ENCODE measurements around the gene KCNT2. TPM values are rescaled to one million over a fixed set of nuclear protein-coding genes. Genes with fewer than 3 reads are reported as not detected.

Gene KCNT2
- total and polyA plus RNA-seq, 9 of the 15 experiments (the other 6 are each of a cell fraction or from before 2014, with no cell fraction given), result 0.13 to 0.73 (median 0.28) TPM

- no peaks in the 10 kb centered on the region for H3K9me1 ChIP-seq (ENCODE audit: control insufficient read depth, insufficient read depth, low read length)
- H2AFZ ChIP-seq (ENCODE audit: low read depth, low read length), result no peak overlapping the region
- in situ Hi-C loops (cut with MboI) (loop anchor here (10.0 kb wide), 1 partner anchor 133 kb away; no protein-coding TSS in a partner anchor), intact Hi-C loops (cut with micrococcal nuclease) (no loop called here)
- WGBS (ENCODE audit: insufficient coverage, low coverage, missing lambda C conversion rate), result 22% methylated on average over 2 of the region's 2 CpGs
- no TSS peak for BruUV-seq (replicated peaks)
- no peak overlapping the region for H3K27ac ChIP-seq (ENCODE audit: extremely low read depth, low read depth, low read length)
- H3K9ac ChIP-seq (ENCODE audit: insufficient read depth in 1 of 2, low read depth in 2 of 2, low read length in 2 of 2), result no peak overlapping the region
- no peaks in the 10 kb centered on the region for H3K27me3 ChIP-seq (ENCODE audit: control insufficient read depth in 2 of 2, insufficient read depth in 2 of 2, low read length in 2 of 2)
- H3K9me3 ChIP-seq (replicated peaks; ENCODE audit: control insufficient read depth, insufficient read depth, low read depth, low read length), result no peaks in the 10 kb centered on the region
- H4K20me1 ChIP-seq (replicated peaks; ENCODE audit: control insufficient read depth, insufficient read depth, low read length), result no peaks in the 10 kb centered on the region
- H3K36me3 ChIP-seq (ENCODE audit: control insufficient read depth, insufficient read depth, low read length), result no peaks in the 10 kb centered on the region
- H3K4me2 ChIP-seq (ENCODE audit: insufficient read depth, low read length), result no peak overlapping the region
- no peaks in the 10 kb centered on the region for H3K4me1 ChIP-seq (replicated peaks in 1 of 2; ENCODE audit: control insufficient read depth in 2 of 2, insufficient read depth in 2 of 2, low read length in 2 of 2)
- DNase-seq (ENCODE audit: extremely low read depth in 1 of 4, low spot score in 3 of 4) (no peak), FAIRE-seq (no peak), ATAC-seq (no peak)
- CTCF ChIA-PET (ENCODE audit: low intra/inter-chr PET ratio), result no interaction called here
- no peaks in the 10 kb centered on the region for H3K79me2 ChIP-seq (ENCODE audit: control insufficient read depth, insufficient read depth, low read length)
- POLR2A ChIA-PET, result no interaction called here
- H3K4me3 ChIP-seq, result no peak overlapping the region
- TF ChIP-seq ZKSCAN1 (IDR thresholded peaks at IDR 0.05; ENCODE audit: low read depth, low read length) (no peak), ZNF24 (IDR thresholded peaks at IDR 0.05) (no peak), NFIC (IDR thresholded peaks at IDR 0.05) (no peak), SNRNP70 (optimal IDR thresholded peaks at IDR 0.05; ENCODE audit: low read depth, low read length) (no peak), DACH1 (IDR thresholded peaks at IDR 0.05; ENCODE audit: partially characterized antibody) (no peak), KAT7 (CRISPR knock-in tag; IDR thresholded peaks at IDR 0.05; ENCODE audit: borderline replicate concordance) (no peak), ELF2 (CRISPR knock-in tag; IDR thresholded peaks at IDR 0.05) (no peak), CBX3 (IDR thresholded peaks at IDR 0.05; ENCODE audit: borderline replicate concordance in 1 of 2, low read length in 2 of 2) (no peak), MEIS2 (IDR thresholded peaks at IDR 0.05; ENCODE audit: partially characterized antibody) (no peak), FOXA1 (IDR thresholded peaks at IDR 0.05; ENCODE audit: borderline replicate concordance) (no peak), SFPQ (IDR thresholded peaks at IDR 0.05; ENCODE audit: low read depth, low read length) (no peak), ZNF449 (CRISPR knock-in tag; IDR thresholded peaks at IDR 0.05) (no peak), CEBPZ (IDR thresholded peaks at IDR 0.05; ENCODE audit: borderline replicate concordance, low read depth, low read length) (no peak), FOSL1 (tag; conservative IDR thresholded peaks at IDR 0.05) (no peak), KDM4B (IDR thresholded peaks at IDR 0.05; ENCODE audit: borderline replicate concordance in 2 of 2, low read depth in 1 of 2) (no peak), ZBTB17 (CRISPR knock-in tag; IDR thresholded peaks at IDR 0.05) (no peak)
Measured at GRCh38 chr1:196577386-196577785, 30.9 kb downstream of the KCNT2 start.
